Measurements from ENCODE around the gene CBR1. TPM values are rescaled to one million over a fixed set of nuclear protein-coding genes. Genes with fewer than 3 reads are reported as not detected.

The CBR1 gene
- total RNA-seq, 1 experiment from 2014 or later = not detected

DNA sequence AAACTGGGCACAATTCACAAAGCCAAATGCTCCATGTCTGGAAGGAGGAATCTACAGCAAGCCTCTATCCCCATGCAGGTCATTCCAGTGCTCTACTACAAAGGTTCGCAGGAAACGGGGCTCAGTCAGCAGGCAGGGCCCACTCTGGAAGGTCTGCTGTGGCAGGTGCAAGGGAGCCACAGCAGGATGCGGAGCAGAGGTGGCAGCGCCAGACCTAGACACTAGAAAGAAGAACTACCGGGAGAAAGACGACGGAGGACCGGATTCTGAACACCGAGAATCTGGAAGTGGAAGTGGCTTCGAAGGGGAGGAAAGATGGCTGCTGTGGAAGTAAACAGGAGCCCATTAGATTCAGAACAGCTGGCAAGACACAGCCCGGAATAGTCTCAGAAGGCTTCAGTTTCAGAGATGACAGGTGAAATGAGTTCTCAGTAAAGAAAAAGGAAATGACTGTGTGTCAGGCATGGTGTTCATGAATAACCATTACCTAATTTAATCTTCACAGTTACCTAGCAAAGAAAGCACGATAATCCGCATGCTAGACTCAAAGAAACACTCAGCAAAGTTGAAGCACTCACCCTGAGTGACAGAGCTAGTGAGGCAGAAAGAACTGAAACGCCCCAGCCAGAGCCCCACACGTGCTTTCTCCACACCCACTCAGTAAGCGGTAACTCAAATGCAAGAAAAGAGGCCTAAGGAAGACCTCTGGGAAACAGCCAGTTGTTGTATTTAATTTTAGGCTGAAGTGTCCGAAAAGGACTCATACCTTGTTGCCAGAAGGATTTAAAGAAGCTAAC lies 30.9 kb upstream of the CBR1 start:
- Histone ChIP-seq H3K4me3 (no peak overlapping the region), H3K9me3 (replicated peaks) (no peaks in the 10 kb centered on the region), H3K27ac (no peak overlapping the region), H3K4me1 (peaks cover 21% of the 10 kb centered on the region), H3K36me3 (peaks cover 47% of the 10 kb centered on the region), H3K27me3 (no peaks in the 10 kb centered on the region)
- DNase-seq = no peak

DNA sequence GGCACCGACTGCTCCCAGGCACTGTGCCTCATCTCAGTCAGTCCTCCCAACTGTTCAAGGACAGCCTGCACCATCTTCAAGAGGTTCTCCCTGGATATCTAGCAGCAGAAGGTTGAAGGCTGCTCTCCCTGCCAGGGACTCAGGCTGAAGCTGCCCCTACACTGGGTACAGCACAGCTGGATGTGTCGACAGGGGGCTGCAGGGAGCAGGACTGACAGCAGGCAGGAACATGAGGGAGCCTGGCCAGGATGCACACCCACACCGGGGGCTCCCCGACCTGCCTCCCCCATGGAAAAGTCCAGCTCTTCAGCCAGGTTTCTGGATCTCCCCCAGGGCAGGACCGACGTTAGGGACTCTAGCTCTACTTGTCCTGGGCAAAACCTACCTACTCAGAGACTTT lies 30.0 kb upstream of the CBR1 start:
- Histone ChIP-seq H3K36me3 (peaks cover 57% of the 10 kb centered on the region), H3K4me1 (peaks cover 12% of the 10 kb centered on the region), H3K27ac (no peak overlapping the region), H3K4me3 (no peak overlapping the region), H3K27me3 (no peaks in the 10 kb centered on the region), H3K9me3 (replicated peaks) (no peaks in the 10 kb centered on the region)
- DNase-seq = no peak

DNA sequence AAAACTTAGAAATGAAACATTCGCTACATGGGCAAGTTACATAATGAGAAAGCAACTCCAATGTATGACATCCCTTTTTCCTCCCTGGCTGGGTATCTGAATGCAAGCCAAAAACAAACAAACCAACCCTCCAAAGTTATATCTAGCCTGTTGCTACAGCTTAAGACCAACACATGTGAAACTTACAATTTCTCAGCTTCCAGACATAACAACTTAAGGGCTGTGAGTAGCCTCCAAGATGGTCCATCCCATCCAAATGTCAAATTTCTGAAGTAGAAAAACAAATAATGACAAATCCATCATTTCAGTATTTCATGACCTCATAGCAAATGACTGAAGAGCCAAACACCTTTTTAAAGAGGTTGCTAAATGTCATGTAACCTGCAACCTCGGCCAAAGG lies 29.4 kb upstream of the CBR1 start:
- Histone ChIP-seq H3K27me3 (no peaks in the 10 kb centered on the region), H3K27ac (no peak overlapping the region), H3K4me1 (peaks cover 6% of the 10 kb centered on the region), H3K36me3 (peaks cover 62% of the 10 kb centered on the region), H3K9me3 (replicated peaks) (no peaks in the 10 kb centered on the region), H3K4me3 (no peak overlapping the region)
- no peak for DNase-seq

DNA sequence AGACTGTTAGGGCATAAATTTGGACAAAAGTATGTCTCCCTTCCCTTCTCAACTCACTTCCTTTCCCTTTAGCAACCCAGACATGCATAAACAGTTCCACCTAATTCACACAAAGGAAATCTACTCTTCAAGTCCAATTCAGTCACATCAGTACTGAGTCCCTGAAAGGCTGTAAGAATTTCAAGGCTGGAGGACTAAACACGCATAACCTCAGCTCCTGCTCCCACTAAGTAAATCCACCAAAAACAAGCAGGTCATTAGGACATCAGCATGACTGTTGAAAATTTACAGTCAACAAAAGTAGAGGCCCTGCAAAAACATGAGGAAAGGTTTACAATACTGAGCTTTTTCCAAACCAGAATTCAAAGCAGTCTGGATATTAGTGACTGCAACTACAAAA lies 27.9 kb upstream of the CBR1 start:
- Histone ChIP-seq H3K27me3 (no peaks in the 10 kb centered on the region), H3K4me1 (no peaks in the 10 kb centered on the region), H3K4me3 (no peak overlapping the region), H3K27ac (no peak overlapping the region), H3K36me3 (peaks cover 67% of the 10 kb centered on the region), H3K9me3 (replicated peaks) (no peaks in the 10 kb centered on the region)
- DNase-seq = no peak

DNA sequence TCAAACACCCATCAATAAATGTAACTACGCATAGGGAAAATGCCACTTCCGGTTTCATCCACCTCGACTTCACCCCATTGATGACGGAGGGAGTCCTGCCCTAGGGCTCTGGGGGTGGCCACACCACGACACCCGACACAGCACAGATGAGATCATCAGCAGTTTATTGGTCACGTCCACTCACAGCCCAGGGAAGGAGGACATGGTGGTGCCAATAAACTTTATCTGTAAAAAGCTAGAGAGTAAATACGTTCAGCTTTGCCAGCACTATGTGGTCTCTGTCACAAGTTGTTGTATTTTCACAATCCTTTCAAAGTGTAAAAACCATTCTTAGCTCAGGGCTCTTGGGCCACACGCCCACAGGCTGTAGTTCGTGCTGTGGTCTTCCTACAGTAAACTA lies 25.8 kb upstream of the CBR1 start:
- DNase-seq = no peak
- no peaks in the 10 kb centered on the region for H3K27me3 ChIP-seq
- H3K4me1 ChIP-seq = no peaks in the 10 kb centered on the region
- H3K27ac ChIP-seq = no peak overlapping the region
- H3K9me3 ChIP-seq (replicated peaks) = no peaks in the 10 kb centered on the region
- peaks cover 66% of the 10 kb centered on the region for H3K36me3 ChIP-seq
- H3K4me3 ChIP-seq = no peak overlapping the region

DNA sequence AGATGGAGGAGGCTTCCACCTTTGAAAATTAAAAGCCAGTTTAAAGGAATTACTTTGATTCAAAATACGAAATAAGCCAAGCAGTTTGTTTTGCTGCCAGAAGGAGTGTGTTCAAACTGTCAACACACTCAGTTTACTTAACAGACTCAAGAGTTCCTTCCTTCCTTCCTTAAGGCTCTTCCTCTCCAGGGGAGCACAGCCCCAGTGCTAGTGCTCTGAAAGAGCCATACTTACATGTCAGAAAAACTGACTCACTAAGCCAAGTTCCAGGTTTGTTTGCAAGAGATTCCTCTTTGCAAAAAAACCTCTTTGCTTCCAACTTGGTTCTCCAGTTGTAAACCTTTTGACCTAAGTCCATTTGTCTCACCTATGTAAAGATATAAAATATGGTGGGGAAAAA lies 23.8 kb upstream of the CBR1 start:
- Histone ChIP-seq H3K9me3 (replicated peaks) (no peaks in the 10 kb centered on the region), H3K27me3 (no peaks in the 10 kb centered on the region), H3K27ac (no peak overlapping the region), H3K4me1 (no peaks in the 10 kb centered on the region), H3K4me3 (no peak overlapping the region), H3K36me3 (peaks cover 68% of the 10 kb centered on the region)
- DNase-seq = no peak

DNA sequence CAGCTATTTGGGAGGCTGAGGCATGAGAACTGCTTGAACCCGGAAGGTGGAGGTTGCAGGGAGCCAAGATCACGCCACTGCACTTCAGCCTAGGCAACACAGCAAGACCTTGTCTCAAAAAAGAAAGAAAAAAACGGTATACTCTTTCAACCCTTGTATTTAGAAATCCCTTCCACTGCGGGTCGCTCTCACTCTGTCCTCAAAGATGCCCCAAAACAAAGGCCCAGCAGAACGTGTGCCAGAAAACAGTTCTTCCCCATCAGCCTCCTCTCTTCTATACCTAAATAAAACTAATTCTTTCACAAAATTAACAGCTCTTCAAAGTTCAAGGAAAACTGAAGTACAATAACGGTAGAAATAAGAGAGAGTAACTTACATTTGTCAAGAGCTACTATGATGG lies 22.7 kb upstream of the CBR1 start:
- no peak for DNase-seq
- Histone ChIP-seq H3K27ac (no peak overlapping the region), H3K36me3 (peaks cover 70% of the 10 kb centered on the region), H3K4me3 (no peak overlapping the region), H3K4me1 (no peaks in the 10 kb centered on the region), H3K27me3 (no peaks in the 10 kb centered on the region), H3K9me3 (replicated peaks) (no peaks in the 10 kb centered on the region)

DNA sequence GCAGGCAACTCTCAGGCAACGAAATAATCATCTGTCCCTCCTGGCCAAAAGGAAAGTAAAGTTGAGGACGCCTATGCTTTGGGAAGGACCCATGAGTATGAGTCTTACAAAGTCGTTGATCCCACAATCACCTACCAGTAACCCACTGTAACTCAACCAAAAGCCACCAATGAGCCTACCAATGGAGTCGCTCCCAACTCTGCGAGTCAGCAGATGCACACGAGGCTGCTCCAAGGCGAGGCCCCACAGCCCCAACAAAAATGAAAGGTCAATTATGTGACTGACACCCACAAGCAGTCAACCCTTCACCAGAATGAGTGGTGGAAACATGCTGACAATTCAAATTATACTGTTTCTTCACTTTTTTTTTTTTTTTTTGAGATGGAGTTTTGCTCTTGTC lies 21.5 kb upstream of the CBR1 start:
- H3K27ac ChIP-seq = no peak overlapping the region
- no peaks in the 10 kb centered on the region for H3K27me3 ChIP-seq
- no peak for DNase-seq
- H3K4me1 ChIP-seq = no peaks in the 10 kb centered on the region
- H3K4me3 ChIP-seq = no peak overlapping the region
- peaks cover 66% of the 10 kb centered on the region for H3K36me3 ChIP-seq
- no peaks in the 10 kb centered on the region for H3K9me3 ChIP-seq (replicated peaks)

DNA sequence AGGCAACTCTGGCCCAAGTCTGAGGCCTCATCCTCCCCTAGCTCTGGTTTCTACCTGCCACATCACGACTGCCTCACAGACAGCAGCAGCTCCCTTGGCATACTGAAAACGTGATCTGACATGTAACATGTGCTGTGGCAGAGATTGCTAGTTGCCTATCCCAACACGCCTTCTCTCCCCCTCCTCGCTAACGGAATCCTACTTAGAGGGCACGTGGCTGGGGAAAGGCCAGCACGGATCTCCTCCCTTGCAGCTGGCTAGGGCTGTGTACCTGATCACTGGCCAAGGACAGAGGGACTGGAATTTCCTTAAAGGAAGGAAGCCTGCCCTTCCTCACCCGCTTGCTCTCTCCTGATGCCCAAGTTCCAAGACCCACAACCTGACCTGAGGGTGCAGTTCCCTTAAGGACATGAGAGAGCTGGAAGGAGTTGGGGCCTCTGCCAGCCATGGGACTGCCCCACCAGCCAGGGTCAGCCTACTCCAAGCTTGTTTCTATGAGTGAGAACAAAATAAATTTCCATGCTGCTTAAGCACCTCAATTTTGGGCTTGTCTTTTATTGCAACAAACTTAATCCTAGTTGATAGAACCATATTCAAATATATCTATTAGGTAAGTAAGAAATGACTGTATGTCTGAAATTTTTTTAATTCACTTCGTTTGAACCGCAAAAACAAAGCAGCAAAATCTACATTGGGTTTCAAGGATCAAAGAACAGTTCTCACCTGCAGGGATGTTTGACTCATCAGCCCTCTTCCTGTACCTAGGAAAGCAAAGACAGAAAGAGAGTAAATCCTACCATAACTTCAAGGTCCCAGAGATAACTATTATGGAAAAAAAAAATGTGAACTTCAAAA lies 16.7 kb upstream of the CBR1 start:
- no peak for DNase-seq
- H3K4me3 ChIP-seq = no peak overlapping the region
- H3K27ac ChIP-seq = no peak overlapping the region
- H3K27me3 ChIP-seq = no peaks in the 10 kb centered on the region
- H3K4me1 ChIP-seq = no peaks in the 10 kb centered on the region
- H3K36me3 ChIP-seq = peaks cover 56% of the 10 kb centered on the region
- H3K9me3 ChIP-seq (replicated peaks) = no peaks in the 10 kb centered on the region

DNA sequence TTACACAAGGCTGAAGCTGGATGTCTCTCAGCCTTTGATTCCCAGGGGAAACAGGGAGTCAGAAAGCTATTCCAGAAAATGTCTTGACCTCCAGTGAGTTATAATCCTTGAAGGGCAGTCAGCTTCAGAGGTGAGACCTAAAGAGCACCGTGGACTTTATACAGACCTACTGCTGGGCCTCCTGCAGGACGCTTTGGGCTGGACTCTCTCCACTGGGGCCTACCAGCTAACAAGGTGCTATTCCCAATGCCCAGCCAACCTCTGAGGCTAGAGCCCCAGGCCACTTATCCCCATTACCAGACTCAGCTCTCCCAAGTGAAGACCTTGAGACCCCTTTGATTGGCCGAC lies 16.1 kb upstream of the CBR1 start:
- Histone ChIP-seq H3K27ac (no peak overlapping the region), H3K27me3 (no peaks in the 10 kb centered on the region), H3K36me3 (peaks cover 60% of the 10 kb centered on the region), H3K9me3 (replicated peaks) (no peaks in the 10 kb centered on the region), H3K4me1 (no peaks in the 10 kb centered on the region), H3K4me3 (no peak overlapping the region)
- DNase-seq = no peak

DNA sequence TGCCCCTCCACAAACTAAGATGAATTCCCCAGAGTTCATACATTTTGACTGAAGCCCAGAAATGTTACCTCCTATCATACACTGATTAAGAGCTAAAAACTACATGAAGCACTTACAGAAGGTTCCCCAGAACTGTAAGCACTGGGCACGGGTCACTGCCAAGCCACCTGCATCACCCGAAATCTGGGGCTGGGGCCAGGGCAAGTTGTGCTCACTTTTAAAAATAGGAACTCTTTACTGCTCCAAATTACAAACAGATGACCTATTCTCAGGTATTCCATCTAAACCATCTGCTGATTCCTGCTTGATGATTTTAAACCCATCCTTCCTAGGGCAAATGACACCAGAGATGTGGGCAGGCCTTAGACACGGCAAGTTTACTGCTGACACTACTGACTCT lies 14.3 kb upstream of the CBR1 start:
- peaks cover 54% of the 10 kb centered on the region for H3K36me3 ChIP-seq
- no peaks in the 10 kb centered on the region for H3K9me3 ChIP-seq (replicated peaks)
- no peak overlapping the region for H3K4me3 ChIP-seq
- no peak overlapping the region for H3K27ac ChIP-seq
- no peak for DNase-seq
- H3K27me3 ChIP-seq = no peaks in the 10 kb centered on the region
- no peaks in the 10 kb centered on the region for H3K4me1 ChIP-seq

DNA sequence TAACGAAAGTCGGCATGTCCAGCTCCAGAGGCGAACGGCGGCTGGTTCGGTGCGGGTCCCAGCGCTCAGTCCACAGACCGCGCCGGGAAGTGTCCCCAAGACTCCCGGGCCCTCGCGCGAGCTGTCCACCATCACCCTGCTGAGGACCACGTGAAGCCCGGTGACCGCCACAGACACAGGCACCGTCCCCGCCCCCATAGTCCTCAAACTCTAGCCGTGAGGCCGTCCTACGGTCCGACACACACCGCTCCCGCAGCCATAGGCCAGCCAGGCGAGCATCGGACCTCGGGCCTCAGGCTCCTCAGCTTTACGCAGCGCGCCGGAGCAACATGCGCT lies 10.0 kb upstream of the CBR1 start:
- H3K36me3 ChIP-seq = peaks cover 33% of the 10 kb centered on the region
- H3K4me3 ChIP-seq = peak overlapping the region; percentile 70
- H3K27ac ChIP-seq = peak overlapping the region; percentile 64
- H3K4me1 ChIP-seq = peaks cover 4% of the 10 kb centered on the region; the same call in 1 of the 2 replicates
- H3K27me3 ChIP-seq = no peaks in the 10 kb centered on the region
- H3K9me3 ChIP-seq (replicated peaks) = no peaks in the 10 kb centered on the region
- DNase-seq = peak; percentile 70 to 75

DNA sequence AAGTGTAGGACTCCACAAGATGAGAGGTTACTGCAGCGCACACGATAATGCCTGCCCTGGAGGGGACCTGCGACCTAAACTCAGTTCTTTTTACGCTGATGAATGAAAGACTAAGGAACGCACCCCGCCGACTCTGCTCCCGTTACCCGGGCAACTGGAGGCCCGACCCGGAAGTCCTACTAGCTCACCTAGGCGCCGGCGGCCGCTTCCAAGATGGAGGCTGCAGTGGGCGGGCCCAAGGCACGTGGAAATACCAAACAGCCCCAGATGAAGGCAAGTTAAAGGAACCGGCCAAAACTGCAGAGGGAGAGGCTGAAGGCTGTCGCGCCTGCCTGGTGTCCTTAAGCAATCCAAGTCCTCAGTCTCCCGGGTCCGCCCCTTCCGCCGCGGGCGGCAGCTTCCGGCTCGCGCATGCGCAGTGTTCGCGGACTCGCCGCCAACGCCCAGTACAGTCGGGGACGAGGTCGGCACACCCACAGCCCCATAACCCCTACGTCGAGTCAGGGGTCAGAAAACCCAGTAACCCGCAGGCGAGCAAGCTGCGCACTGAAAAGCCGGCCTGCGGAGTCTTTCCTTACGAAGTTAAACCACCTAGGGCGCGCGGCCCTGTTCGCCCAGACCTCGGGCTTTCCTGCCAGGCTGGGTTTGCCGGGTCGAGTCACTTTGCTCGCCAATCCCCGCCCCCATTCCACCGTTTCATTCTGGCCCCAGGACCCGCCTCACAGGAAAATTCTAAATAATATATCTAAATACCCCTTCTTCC lies 9.5 kb upstream of the CBR1 start, which contains the start of gene SETD4:
Gene SETD4, minus strand, starts transcription at position 368 of the 763 bp plus-strand sequence. CDS start 1,638 bp downstream, outside the sequence.
- peak within 1 kb of the TSS; percentile 70 for H3K4me3 ChIP-seq
- peak within 1 kb of the TSS; percentile 64 for H3K27ac ChIP-seq
- H3K36me3 ChIP-seq = peaks cover 27% of the 10 kb centered on the region
- H3K4me1 ChIP-seq = peaks cover 4% of the 10 kb centered on the region; the same call in 1 of the 2 replicates
- H3K27me3 ChIP-seq = no peaks in the 10 kb centered on the region
- no peaks in the 10 kb centered on the region for H3K9me3 ChIP-seq (replicated peaks)
- peak; percentile 92 to 94 for DNase-seq

DNA sequence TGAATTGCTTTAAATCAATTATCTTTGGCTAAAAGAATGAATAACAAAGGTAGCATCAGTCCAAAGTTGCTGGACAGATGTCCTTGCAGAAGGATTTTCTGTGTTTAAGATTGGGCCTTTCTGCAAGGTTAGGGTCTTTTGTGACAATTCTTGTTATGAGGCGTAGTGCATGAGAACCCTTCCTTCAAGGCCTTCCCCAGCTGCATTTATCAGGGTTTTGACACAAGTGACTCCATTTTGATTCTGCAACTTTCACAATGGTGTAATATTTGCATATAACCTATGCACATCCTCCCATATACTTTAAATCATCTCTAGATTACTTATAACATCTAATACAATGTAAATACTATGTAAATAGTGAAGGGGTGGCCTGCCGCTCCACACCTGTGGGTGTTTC lies 8.4 kb upstream of the CBR1 start:
- Histone ChIP-seq H3K4me1 (peaks cover 4% of the 10 kb centered on the region; the same call in 1 of the 2 replicates), H3K9me3 (replicated peaks) (no peaks in the 10 kb centered on the region), H3K4me3 (no peak overlapping the region), H3K27ac (no peak overlapping the region), H3K27me3 (0 out of 2 replicates have a peak, but pooled peaks cover 3% of the 10 kb centered on the region), H3K36me3 (peaks cover 18% of the 10 kb centered on the region)
- DNase-seq = no peak
